ENCODE results near the gene DLAT. TPM values are rescaled to one million over a fixed set of nuclear protein-coding genes. Genes with fewer than 3 reads are reported as not detected.
"Not testable (repeated sequence)": the region's sequence is repeated elsewhere in the genome, so short reads cannot be mapped to it uniquely, and the experiment has no call there.

DLAT gene
- total RNA-seq, 1 donor from 2014 or later: 36.7 TPM

DNA sequence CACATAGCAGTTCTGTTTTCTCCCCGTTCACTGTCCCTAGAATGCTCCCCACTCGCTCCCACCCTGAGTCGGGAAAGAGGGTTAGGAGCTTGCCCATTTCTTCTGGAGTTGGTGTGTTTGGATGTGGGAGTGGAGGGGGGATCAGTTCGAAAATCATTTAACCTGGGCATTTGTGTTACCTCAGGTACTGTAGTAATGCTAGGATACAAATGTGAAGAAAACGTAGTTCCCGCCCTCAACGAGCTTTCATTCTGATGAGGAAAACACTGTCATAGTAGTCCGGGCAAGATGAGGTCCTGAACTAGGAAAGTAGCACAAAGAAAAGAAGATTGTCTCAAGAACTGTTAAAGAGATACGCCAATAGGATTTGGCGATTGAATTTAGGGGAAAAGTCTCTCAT is 62.0 kb downstream of the DLAT start:
- Mint-ChIP-seq H3K27ac (peak overlapping the region; percentile 98), H3K36me3 (ENCODE audit: insufficient read depth) (peaks cover 43% of the 10 kb centered on the region), H3K4me1 (ENCODE audit: low read depth) (peaks cover 31% of the 10 kb centered on the region), H3K9me3 (ENCODE audit: low read depth) (no peaks in the 10 kb centered on the region), H3K4me3 (ENCODE audit: low read depth) (peak overlapping the region; percentile 100), H3K27me3 (no peaks in the 10 kb centered on the region)
- TF ChIP-seq, protein P1, sequence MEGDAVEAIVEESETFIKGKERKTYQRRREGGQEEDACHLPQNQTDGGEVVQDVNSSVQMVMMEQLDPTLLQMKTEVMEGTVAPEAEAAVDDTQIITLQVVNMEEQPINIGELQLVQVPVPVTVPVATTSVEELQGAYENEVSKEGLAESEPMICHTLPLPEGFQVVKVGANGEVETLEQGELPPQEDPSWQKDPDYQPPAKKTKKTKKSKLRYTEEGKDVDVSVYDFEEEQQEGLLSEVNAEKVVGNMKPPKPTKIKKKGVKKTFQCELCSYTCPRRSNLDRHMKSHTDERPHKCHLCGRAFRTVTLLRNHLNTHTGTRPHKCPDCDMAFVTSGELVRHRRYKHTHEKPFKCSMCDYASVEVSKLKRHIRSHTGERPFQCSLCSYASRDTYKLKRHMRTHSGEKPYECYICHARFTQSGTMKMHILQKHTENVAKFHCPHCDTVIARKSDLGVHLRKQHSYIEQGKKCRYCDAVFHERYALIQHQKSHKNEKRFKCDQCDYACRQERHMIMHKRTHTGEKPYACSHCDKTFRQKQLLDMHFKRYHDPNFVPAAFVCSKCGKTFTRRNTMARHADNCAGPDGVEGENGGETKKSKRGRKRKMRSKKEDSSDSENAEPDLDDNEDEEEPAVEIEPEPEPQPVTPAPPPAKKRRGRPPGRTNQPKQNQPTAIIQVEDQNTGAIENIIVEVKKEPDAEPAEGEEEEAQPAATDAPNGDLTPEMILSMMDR (IDR thresholded peaks at IDR 0.05; ENCODE audit: unreplicated experiment): no peak
- DNase-seq (ENCODE audit: low spot score, unreplicated experiment): no peak

DNA sequence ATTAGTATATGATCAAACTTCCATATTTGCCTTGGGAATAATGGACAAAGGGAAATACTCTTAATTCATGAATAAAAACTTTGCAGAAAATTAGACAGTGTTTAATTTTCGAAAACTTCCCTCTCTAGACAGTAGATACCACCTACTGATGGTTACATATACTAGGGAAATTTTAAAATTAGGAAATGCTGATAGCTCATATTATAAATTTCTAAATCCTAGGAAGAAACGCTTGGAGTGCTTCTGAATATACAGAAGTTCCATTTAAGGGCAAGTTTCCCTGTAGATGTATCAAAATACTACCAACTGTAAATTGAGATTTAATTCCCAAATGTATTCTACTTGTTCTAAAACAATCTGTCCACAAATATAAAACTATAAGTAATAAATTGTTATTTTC is 70.1 kb downstream of the DLAT start:
- not testable (repeated sequence) for H3K27me3 Mint-ChIP-seq; H3K4me1 Mint-ChIP-seq (ENCODE audit: low read depth); H3K27ac Mint-ChIP-seq; H3K9me3 Mint-ChIP-seq (ENCODE audit: low read depth); H3K4me3 Mint-ChIP-seq (ENCODE audit: low read depth); DNase-seq (ENCODE audit: low spot score, unreplicated experiment)
- H3K36me3 Mint-ChIP-seq (ENCODE audit: insufficient read depth): peaks cover 16% of the 10 kb centered on the region

DNA sequence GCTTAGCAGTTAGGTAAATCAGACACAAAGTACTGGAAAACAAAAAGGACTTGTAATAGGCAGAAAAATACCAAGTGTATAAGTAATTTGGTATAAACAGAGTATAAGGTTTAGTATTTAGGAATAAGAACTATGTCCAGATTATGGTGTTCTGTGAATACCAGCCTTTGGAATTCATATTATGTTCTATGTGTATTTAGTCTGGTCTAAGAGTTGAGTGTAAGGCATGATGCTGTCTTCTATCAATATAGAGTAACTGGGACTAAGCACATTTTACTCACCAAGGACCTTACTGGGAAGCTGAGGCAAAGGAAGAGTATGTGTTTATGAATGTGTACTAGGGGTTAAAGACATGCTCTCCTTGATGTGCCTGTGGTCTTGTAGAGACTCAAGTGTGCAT is 71.0 kb downstream of the DLAT start:
- Mint-ChIP-seq H3K9me3 (ENCODE audit: low read depth) (no peaks in the 10 kb centered on the region), H3K4me3 (ENCODE audit: low read depth) (no peak overlapping the region), H3K36me3 (ENCODE audit: insufficient read depth) (peaks cover 11% of the 10 kb centered on the region), H3K27me3 (no peaks in the 10 kb centered on the region), H3K27ac (no peak overlapping the region), H3K4me1 (ENCODE audit: low read depth) (no peaks in the 10 kb centered on the region)
- TF ChIP-seq, protein P1 (IDR thresholded peaks at IDR 0.05; ENCODE audit: unreplicated experiment): no peak
- no peak for DNase-seq (ENCODE audit: low spot score, unreplicated experiment)

DNA sequence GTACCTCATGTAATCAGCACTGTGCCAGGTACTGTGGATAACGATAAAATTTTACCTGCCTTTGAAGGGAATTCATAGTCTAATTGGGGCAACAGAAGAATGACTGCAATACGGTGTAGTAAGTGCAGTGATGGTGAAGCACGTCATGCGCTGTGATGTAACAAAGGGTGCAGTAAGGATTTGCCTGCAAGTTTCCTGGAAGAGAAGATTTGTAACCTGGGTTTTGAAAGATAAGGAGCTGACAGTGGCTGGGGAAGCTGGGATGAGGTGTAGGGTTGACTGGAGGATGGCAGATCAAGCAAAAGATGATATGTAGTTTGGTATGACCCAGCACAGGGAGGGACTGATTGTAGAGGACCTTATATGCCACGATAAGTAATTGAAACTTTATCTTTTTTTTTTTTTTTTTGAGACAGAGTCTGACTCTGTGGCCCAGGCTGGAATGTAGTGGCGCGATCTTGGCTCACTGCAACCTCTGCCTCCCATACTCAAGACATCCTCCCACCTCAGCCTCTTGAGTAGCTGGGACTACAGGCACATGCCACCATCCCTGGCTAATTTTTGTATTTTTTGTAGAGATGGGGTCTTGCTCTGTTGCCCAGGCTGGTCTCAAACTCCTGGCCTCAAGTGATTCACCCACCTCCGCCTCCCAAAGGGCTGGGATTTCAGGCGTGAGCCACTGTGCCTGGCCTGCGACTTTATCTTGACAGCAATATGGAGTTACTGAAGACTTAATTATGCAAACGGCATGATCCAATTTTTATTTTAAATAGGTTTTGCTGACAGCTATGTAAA is 72.7 kb downstream of the DLAT start:
- no peak for DNase-seq (ENCODE audit: low spot score, unreplicated experiment)
- H3K27me3 Mint-ChIP-seq: no peaks in the 10 kb centered on the region
- no peaks in the 10 kb centered on the region for H3K4me1 Mint-ChIP-seq (ENCODE audit: low read depth)
- peaks cover 2% of the 10 kb centered on the region for H3K36me3 Mint-ChIP-seq (ENCODE audit: insufficient read depth)
- no peak overlapping the region for H3K27ac Mint-ChIP-seq
- TF ChIP-seq, protein P1 (IDR thresholded peaks at IDR 0.05; ENCODE audit: unreplicated experiment): no peak
- H3K9me3 Mint-ChIP-seq (ENCODE audit: low read depth): no peaks in the 10 kb centered on the region
- H3K4me3 Mint-ChIP-seq (ENCODE audit: low read depth): no peak overlapping the region

DNA sequence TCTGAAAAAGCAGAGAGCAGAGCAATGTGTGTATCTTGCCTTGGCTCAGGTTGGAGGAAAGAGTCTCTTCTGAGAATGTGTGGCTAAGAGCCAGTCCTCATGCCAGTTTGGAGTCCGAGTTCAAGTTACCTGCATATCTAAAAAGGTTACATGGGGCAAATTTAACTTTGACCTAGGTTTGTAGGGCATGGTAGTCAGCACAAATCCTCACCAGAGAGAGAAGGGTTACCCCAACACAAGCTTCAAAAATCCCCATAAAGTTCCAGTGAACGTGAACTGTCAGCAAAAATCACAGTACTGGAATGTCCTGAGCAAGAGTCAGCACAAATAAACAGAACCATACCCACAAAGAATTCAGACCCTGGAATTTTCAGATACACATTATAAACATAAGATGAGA is 75.3 kb downstream of the DLAT start:
- no peaks in the 10 kb centered on the region for H3K27me3 Mint-ChIP-seq
- TF ChIP-seq, protein P1 (IDR thresholded peaks at IDR 0.05; ENCODE audit: unreplicated experiment): no peak
- no peak overlapping the region for H3K27ac Mint-ChIP-seq
- no peaks in the 10 kb centered on the region for H3K9me3 Mint-ChIP-seq (ENCODE audit: low read depth)
- no peak overlapping the region for H3K4me3 Mint-ChIP-seq (ENCODE audit: low read depth)
- no peaks in the 10 kb centered on the region for H3K4me1 Mint-ChIP-seq (ENCODE audit: low read depth)
- no peaks in the 10 kb centered on the region for H3K36me3 Mint-ChIP-seq (ENCODE audit: insufficient read depth)
- no peak for DNase-seq (ENCODE audit: low spot score, unreplicated experiment)

DNA sequence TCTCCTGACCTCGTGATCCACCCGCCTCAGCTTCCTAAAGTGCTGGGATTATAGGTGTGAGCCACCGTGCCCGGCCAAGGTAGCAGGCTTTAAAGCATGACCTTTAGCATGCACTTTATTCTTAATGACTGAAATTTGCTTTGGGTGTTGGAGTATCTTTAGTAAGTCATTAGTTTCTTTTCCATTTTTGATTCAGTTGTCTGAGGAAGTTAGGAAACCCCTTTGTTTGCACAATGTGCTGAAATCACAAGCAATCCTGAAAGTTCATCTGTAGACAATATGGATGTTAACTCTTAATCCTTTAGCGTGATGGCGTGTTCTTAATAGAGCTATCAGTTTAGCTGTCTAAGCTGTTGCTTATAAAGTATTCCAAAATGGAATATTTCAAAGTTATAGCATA is 78.2 kb downstream of the DLAT start:
- Mint-ChIP-seq H3K4me1 (ENCODE audit: low read depth) (no peaks in the 10 kb centered on the region), H3K27me3 (no peaks in the 10 kb centered on the region), H3K4me3 (ENCODE audit: low read depth) (no peak overlapping the region), H3K9me3 (ENCODE audit: low read depth) (no peaks in the 10 kb centered on the region), H3K36me3 (ENCODE audit: insufficient read depth) (no peaks in the 10 kb centered on the region), H3K27ac (no peak overlapping the region)
- DNase-seq (ENCODE audit: low spot score, unreplicated experiment): no peak
- TF ChIP-seq, protein P1 (IDR thresholded peaks at IDR 0.05; ENCODE audit: unreplicated experiment): no peak
